Tongue (tissue), 2 donors: ENCODE results near the gene WWOX. TPM values are rescaled to one million over a fixed set of nuclear protein-coding genes. Genes with fewer than 3 reads are reported as not detected.

ENCODE experiments used
- DNase-seq: peaks from one replicate; pipeline ENCODE4 v3.0.0-alpha.2; 2015
- total RNA-seq: library from RNA; depleted of rRNA; stranded (reverse); fragments of >200 nt; gene quantifications from one replicate; pipeline ENCODE4 v1.2.3, GENCODE V29; 2014

The WWOX gene
- total RNA-seq, 1 donor from 2014 or later, result 60.5 TPM

DNA sequence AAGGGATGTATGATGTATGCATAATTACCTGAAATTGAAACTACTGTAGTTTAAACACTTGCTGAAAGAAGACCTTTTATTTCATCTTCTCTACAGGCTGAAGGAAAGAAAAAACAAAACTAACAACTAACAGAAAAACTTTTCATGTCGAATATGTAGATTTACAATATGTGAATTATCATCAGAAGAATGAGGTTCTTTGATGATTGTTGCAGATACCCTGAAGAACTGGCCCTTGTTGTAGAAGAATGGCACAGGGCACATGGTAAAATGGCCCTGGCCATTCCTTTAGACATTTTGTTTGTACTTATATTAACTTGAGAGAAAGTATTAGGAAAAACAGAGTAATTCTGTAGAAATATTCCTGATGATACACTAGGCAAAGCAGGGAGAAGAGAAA lies 1057.3 kb downstream of the WWOX start:
- DNase-seq, result no peak

DNA sequence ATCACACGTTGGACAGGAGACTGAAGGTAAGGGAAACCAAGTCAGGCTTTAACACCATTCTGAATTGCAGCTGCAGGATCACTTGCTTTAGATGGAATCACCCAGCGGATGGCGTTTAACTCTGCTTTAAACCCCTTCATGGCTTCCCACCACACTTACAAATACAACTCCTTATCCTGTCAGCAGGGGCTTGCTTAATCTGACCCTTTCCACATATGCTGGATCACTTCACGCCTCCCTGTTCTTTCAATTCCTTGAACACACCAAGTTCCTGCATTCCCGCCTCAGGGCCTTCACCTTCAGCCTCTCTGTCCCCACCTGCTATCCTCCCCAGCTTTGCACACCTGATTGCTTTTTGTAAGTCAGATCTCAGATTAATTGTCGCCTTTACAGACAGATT lies 1058.9 kb downstream of the WWOX start:
- no peak for DNase-seq

DNA sequence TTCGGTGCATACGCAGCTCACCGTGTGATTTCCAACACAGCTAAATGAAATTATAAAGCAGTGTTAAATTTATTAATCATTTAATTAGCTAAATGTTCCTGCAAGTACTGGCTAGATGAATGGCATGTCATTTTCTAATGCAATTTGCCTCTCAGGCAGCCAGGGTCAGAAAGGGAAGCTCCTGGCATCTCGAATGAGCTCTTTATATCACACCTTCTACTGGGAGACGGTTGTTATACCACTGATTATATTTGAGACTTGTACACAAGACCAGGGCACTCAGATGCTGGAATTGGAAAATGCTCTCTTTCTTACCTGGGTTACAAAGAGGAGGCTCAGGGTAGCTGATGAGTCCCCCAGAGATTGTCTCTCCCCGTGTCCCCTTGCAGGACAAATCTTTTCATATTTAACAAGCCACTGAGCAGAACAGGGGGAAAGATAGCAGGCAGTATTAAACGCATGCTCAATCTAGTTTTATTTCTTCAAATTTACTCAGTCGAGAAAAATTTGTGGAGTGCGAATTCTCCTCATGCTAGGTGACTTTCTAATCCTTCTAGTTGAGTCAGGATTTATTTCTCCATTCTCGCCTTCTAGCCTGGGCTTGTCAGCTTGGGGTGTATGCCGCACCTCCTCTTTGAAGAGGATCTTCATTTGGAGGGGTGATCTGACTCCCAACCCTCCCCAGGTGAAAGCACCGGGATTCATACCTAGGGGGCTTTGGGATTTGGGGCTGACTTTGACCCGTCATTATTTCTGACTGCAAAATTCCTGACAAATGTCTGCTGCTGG lies 1060.0 kb downstream of the WWOX start:
- DNase-seq, result no peak

DNA sequence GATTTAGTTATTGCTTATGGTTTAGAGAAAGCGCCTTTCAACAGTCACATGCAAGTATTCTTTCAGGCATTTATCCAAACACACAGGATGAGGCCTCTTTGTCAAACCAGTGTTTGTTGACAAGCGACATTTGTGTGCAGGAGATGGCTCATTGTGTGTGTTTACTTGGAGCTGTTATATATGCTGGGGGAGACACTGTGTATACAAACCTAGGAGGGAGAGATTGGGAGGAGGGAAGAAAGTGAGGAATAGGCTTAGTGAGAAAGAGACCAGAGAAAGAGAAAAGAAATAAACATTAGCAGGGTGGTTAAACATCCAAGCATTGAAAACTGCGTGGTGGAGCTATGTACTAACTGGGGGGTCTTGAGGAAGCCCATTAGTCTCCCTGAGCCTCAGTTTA lies 1063.5 kb downstream of the WWOX start:
- DNase-seq, result no peak

DNA sequence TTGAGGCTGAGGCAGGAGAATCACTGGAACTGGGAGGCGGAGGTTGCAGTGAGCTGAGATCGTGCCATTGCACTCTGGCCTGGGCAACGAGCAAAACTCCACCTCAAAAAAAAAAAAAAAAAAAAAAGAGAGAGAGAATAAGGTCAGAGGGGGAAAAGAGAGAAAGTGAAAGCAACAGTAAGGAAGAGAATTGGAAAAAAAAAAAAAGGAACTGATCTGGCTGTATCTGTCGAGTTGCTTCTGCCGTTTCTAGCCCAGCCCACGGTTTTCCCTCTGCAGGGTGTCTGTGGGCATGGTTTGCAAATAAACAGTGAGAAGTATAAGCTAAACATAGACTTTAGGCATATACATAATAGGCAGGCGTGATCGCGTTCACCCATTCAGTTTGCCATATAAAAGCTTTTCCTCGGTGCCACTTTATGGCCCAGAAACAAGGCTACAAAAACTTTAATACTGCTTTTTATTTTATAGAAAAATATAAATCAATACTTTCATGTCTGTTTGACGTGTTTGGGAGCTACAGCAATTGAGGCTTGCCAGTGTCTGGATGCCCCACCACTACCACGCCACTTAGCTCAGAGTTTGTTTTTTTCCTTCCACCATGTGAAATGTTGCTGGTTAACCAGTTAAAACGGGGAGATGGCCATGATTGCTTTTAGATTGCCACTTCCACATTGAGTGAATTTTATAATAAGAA lies 1064.4 kb downstream of the WWOX start:
- no peak for DNase-seq

DNA sequence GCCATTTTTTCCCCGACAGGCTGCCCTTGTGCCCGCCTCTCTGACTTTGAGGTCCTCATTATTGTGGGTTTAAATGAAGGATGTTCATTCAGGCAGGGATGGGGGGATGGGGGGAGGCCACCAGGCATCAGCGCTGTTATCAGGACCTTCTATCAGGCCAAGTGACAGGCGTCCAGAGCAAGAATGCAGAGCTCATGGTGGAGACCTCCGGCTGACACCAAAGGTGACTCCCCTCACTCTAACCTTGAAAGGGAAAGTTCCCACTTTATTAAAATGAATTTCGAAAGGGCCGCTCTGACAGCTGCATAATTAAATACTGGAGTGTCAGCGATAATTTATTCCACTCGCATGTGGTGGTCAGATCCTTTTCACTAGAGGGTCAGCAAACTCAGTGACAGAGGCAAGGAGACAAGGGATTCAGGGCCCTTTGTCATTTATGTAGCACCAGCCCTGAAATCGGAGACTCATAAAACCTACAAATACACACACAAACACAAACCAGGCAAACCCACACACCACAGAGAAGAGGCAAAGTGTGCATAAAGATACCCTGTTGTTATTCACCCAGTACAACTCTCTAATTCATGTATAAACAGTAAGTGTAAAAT lies 1065.0 kb downstream of the WWOX start:
- no peak for DNase-seq

DNA sequence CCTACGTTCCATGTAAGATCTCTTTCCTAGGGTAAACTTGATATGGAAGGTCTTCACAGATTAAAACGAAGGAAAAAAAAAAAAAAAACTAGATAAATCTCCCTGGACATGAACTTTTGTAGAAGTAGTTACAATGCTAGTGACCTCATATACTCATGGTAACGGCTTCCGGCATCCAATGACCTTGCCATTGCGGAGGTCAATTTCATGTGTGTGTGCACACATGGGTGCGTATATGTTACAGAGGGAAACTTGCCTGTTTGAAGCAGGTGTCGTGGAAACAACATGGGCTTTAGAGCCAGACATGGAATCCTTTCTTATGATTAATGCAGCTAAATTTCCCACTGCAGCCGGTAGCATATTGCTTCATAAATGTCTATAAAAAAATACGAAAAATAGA lies 1065.6 kb downstream of the WWOX start:
- peak; percentile 10 for DNase-seq

DNA sequence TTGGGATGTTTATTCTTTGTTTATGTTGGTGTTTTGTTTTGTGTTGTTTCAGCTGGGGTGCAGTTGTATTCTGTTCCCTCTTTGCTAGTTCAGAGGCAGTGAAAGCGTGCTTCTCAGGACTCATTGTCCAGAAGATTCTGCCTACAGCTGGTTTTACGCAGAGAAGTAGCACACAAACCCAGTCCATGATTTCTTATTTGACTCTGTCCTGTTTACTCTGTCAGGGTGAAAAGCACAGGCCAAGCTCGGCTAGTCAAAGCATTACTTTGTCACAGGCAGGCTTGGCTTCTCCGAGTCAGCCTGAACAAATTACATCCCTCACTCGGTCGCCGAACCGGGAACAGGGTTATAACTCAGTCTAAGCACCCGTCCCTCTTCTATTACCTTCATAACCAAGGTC lies 1066.1 kb downstream of the WWOX start:
- peak; percentile 5 for DNase-seq

DNA sequence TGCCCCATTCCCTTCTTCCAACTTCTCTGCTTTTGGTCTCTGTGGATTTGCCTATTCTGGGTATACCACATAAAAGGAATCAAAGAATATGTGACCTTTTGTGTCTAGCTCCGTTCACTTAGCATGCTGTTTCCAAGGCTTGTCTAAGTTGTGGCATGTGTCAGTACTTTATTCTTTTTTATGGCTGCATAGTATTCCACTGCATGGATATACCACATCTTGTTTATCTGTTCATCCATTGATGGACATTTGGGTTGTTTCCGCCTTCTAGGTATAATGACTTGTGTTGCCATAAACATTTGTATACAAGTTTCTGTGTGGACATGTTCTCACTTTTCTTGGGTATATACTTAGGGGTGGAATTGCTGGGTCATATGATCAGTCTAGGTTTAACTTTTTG lies 1068.4 kb downstream of the WWOX start:
- DNase-seq, result no peak

DNA sequence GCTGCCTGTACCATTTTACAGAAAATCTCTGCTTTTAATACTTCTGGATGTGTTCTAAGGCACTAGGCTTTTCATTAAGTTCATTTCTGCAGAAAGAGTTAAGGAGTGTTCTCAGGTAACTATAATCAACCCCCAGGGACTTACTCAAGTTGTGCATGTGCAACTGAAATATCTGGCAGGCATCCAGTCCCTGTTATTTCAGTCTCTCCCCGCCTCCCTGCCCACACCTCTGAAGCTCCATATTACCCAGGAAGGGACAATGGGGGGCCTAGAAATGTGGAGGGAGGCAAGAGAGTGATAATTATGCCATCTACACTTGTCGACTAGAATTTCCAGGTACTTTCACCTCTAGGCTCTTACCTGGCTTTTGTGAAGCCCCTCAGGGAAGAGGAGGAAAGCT lies 1068.9 kb downstream of the WWOX start:
- no peak for DNase-seq

DNA sequence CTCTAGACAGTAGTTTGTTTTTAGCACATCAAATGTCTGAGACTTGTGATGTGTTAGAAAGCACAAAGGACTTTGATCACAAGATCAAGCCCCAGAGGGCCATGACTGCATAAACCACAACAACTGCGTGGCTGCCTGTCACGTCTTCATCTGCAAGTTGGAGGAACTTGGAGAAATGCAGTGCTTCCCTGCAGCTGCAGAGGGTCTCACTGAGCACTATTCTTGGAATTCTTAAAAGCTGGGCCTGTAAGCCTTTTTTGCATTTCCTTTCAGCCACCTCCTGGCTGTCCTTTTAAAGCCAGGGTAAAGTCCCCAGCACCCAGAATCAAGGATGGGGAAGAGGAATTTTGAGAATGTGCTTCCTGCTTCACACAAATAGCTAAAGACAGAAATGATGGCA lies 1069.8 kb downstream of the WWOX start:
- peak; percentile 18 for DNase-seq

DNA sequence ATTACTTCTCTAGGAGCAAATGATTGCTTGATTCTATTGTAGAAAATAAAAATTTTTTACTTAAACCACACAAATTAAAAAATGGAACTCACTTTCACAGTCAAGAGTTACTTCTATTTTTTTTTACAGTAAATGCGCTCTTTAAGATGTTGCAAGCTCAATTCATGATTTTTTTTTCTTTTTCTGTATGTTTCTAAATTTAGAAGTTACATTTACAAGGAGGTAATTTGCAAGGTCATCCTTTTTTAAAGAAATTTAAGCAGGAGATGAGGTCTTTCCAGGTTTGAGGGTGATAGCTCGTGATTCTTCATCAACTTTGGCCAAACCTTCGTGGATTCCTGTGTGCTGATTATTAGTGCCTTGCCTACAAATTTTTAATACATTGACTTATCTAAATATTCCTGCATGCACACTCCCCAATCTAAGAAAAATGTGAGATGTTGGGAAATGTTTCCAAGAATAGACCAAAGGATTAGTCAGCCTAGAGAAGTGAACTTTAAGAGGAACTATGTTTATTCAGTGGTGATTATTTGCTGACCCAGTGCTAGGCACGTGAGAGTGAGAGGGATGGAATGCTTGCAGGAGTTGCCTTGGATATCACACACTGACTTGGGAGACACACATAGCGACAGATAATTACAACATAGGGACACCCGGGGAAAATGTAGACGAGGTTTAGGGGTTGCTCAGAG lies 1071.2 kb downstream of the WWOX start:
- no peak for DNase-seq

DNA sequence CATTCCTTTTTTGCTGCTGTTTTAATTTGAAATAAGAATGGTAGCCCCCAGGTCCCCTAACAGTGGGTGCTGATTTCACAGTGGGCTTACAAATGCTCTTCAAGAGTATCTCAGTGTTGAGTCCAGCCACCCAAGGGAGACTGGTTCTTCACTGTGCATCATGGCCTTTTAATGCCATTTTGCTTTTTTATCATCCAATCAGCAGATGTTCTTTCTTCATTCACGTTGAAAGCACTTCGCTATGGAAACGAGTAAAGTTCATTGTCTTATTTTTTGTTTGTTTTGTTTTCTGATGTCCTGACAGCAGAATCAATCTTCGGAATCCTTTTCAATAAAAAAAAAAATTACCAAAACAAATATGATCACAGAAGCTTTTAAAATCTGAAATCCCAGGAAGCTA lies 1072.0 kb downstream of the WWOX start:
- peak; percentile 5 for DNase-seq

DNA sequence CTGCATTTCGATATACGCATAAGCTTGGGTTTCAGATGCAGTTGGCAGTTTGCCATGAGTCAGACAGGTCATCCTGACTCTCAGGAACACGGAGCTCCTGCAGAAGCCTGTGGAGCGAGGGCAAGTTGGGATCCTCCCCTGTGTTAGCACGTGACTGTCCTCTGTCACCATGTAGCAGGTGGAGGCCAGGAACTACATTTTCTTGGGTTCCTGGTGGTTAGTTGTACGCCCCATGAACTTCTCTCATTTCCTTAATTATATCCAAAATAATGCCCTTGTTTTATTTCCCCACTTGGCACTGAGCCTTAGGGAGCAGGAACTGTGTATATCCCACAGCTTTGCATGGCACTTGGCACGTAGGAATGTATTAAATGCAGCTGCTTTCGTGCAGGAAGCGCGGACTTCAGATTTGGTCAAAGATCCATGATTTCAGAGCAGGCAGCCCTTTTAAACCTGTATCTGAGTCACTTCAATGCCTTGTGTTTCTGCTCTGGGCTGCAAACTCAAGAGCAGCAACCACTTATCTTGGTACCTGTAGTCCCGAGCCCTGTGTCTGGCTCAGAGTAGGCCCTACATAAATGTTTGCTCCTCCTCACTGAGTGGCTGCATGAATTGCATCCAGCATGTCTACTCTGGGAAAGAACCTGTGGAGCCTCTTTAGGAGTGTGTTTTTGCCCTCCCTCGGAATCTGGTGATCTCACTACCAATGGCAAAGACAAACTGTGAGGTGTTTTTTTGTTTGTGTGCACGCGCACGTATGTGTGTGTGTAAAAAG lies 1072.7 kb downstream of the WWOX start:
- DNase-seq, result peak; percentile 89

DNA sequence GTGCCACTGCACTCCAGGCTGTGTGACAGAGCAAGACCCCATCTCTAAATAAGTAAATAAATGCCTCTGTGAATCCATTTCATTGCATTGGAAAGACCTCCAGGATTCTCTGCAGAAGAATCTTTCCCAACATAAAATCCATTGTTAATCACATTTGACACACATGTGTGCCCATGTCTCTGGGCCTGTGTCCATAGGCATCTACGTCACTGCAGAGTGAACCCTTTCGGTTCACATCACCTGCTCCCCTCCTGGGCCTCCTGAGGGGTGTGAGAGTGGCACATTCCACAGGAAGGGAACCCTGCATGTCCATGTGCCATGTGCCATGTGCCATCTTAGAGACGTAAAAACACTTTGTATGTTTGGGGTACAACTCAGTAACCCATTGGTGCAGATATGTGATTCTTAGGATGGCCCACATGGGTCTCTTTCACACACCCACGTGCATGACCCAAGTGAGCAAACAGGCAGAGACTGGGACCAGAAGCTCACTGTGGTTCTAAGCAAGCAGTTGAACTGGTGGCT lies 1073.6 kb downstream of the WWOX start:
- peak; percentile 72 for DNase-seq

DNA sequence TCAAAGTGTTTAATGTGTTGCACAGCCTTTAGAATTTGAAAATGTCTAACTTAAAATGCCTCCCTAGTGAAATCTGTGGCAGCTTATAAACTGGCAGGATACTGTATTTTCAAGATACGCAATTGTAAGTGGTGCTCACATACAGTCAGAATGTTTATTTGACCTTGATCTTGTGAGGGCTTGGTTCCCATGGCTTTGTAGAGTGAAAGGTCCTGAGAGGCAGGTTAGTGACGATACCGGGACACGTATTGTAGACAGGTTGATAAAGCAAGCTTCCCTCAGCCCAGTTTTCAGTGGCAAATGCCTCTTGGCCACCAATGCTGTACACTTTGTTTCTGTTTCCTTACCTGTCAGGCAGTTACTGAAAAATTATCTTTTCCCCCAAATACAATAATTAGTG lies 1074.5 kb downstream of the WWOX start:
- DNase-seq, result no peak

DNA sequence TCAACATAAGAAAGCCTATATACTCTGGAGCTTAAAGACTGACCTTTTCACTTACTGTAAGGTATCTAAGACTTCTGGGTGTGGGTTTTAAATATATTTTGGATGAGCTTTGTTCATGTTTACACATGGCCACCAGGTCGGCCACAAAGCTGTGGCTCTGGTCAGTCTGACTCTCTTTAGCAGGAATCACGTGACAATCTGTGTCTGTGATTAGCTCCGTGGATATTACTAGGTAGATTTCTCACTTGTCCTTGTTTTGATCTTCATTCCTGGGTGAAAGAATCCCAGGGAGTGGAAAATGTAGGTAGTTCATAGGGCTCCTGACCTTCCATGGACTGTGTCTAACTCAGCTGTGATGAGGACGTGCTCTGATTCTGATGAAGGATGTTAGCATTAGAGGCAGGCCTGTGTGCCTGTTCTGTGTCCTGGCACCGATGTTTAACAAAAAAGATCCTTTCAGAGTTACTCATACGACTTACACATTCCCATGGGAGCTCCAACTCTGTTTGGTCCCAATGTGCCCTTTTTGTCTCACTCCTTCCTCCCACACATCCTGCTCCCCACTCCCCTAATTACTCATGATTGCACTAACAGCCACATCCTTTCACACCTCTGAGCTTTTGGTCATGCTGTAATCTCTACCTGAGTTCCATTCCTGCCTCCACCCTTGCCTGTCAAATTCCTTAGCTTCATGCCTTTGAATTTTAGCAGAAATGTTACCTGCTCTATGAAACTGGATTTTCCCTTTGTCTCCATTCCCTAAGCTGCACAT lies 1076.0 kb downstream of the WWOX start:
- DNase-seq, result no peak

DNA sequence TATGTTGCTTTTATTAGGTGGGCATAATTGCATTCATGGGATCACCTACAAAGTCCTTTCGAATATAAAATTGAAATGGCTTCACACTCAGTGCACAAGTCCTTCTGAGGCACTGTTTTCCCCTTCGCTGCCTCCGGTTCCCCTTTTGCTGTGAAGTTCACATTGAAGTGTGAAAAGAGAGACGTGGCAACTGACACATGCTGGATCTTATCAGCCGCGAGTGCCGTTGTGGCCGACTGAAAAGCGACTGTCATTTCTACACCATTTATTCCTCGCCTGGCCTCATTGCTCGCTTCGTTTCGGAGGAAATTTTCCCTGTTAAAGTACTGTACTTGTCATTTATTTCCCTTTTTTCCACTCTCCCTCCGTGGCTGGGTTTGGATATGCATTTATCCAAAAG lies 1077.6 kb downstream of the WWOX start:
- no peak for DNase-seq

DNA sequence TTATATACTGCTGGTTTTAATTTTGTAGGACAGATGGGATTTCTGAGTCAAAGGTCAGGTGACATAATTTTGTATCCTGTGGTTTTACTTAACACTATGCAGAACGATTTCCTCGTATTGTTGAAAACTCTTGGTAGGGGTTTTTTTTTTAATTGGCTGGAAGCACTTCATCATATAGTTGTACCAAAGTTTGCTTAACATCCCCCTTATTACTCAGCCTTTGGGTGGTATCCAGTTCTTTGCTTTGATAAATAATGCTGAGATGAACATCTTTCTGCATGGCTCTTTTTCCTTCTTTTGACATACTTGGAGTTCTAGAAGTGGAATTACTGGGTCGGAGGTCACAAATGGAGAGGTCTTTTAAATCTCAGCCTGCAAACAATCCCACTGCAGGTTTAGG lies 1082.0 kb downstream of the WWOX start:
- DNase-seq, result no peak

DNA sequence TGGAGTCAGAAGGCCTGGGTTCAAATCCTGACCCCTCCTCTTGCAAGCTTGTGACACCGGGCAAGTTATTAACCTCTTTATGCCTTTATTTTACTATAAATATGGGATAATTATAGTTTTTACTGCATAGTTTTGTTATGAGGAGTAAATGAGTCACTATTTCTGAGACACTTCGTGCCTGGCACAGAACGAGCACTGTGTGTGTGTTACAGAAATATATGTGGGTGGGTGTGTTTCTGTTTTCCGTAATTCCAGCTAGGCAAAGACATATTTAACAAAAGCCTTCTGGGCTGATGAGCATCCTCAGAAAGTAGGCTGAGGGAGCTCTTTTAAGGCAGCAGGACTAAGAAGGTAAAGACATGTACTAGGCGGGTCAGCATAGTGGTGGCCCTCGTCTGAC lies 1083.2 kb downstream of the WWOX start:
- DNase-seq, result no peak

DNA sequence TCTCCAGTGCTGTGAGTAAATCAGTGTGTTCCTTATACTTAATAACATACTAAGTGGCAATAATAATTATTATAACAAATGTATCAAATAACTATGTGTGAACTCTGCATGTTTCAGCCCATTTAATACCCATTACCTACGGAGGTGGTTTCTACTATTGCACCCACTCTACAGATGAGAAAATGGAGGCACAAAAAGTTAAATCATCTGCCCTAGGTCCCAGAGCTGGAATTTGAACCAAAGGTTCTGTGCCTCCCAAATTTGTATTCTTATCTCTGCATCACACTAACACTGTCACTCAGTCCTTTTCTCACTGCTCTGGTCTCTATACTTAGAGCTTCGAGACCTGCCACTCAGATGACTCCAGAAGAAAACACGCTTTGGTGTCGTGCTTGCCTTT lies 1084.1 kb downstream of the WWOX start:
- no peak for DNase-seq
